ENCODE data around the gene RNU1-1.
"Not testable (repeated sequence)": the region's sequence is repeated elsewhere in the genome, so short reads cannot be mapped to it uniquely, and the experiment has no call there.

RNU1-1 gene

GRCh38 chr1:16514107-16515055 lies at the start of gene RNU1-1:
Gene RNU1-1, minus strand, starts transcription at chr1:16514285.
- peak; percentile 85 to 87 for DNase-seq
- not testable (repeated sequence) for H3K4me1 Mint-ChIP-seq, H3K27ac Mint-ChIP-seq, H3K4me3 Mint-ChIP-seq, H3K9me3 Mint-ChIP-seq
- peak; percentile 73 for ATAC-seq
- H3K27me3 Mint-ChIP-seq, result peaks cover 28% of the 10 kb centered on the region

GRCh38 chr1:16561035-16561434 lies 47.0 kb upstream of the RNU1-1 start:
- H3K27ac Mint-ChIP-seq, H3K4me3 Mint-ChIP-seq, H3K27me3 Mint-ChIP-seq, ATAC-seq, DNase-seq, H3K4me1 Mint-ChIP-seq, H3K9me3 Mint-ChIP-seq: not testable (repeated sequence)

GRCh38 chr1:16560498-16560897 lies 46.4 kb upstream of the RNU1-1 start:
- not testable (repeated sequence) for H3K4me1 Mint-ChIP-seq, ATAC-seq, H3K4me3 Mint-ChIP-seq

GRCh38 chr1:16559688-16560087 lies 45.6 kb upstream of the RNU1-1 start:
- not testable (repeated sequence) for H3K9me3 Mint-ChIP-seq, H3K4me1 Mint-ChIP-seq

More at GRCh38 chr1:16560498-16560897, 46.4 kb upstream of the RNU1-1 start:
- H3K27ac Mint-ChIP-seq, H3K27me3 Mint-ChIP-seq, H3K9me3 Mint-ChIP-seq, DNase-seq: not testable (repeated sequence)

GRCh38 chr1:16557034-16557433 lies 42.9 kb upstream of the RNU1-1 start:
- DNase-seq, H3K27ac Mint-ChIP-seq, H3K27me3 Mint-ChIP-seq, H3K4me1 Mint-ChIP-seq, H3K9me3 Mint-ChIP-seq, H3K4me3 Mint-ChIP-seq, ATAC-seq: not testable (repeated sequence)

More at GRCh38 chr1:16559688-16560087, 45.6 kb upstream of the RNU1-1 start:
- not testable (repeated sequence) for H3K27me3 Mint-ChIP-seq, ATAC-seq, H3K4me3 Mint-ChIP-seq, DNase-seq, H3K27ac Mint-ChIP-seq

GRCh38 chr1:16553244-16553643 lies 39.2 kb upstream of the RNU1-1 start:
- not testable (repeated sequence) for H3K9me3 Mint-ChIP-seq, H3K27me3 Mint-ChIP-seq, H3K4me3 Mint-ChIP-seq, H3K27ac Mint-ChIP-seq, DNase-seq, H3K4me1 Mint-ChIP-seq, ATAC-seq

- H3K27ac Mint-ChIP-seq, DNase-seq, H3K27me3 Mint-ChIP-seq, H3K4me1 Mint-ChIP-seq, ATAC-seq, H3K9me3 Mint-ChIP-seq, H3K4me3 Mint-ChIP-seq: not testable (repeated sequence)
Measured at GRCh38 chr1:16550212-16550918, 36.3 kb upstream of the RNU1-1 start.

- not testable (repeated sequence) for H3K27me3 Mint-ChIP-seq, H3K4me3 Mint-ChIP-seq, H3K27ac Mint-ChIP-seq, DNase-seq, H3K9me3 Mint-ChIP-seq, ATAC-seq, H3K4me1 Mint-ChIP-seq
Measured at GRCh38 chr1:16549545-16549944, 35.5 kb upstream of the RNU1-1 start.

- H3K9me3 Mint-ChIP-seq, DNase-seq, ATAC-seq, H3K4me3 Mint-ChIP-seq, H3K4me1 Mint-ChIP-seq, H3K27me3 Mint-ChIP-seq, H3K27ac Mint-ChIP-seq: not testable (repeated sequence)
Measured at GRCh38 chr1:16547502-16548241, 33.6 kb upstream of the RNU1-1 start.

GRCh38 chr1:16545682-16546095 lies 31.6 kb upstream of the RNU1-1 start:
- H3K9me3 Mint-ChIP-seq, H3K27me3 Mint-ChIP-seq, H3K4me1 Mint-ChIP-seq, H3K4me3 Mint-ChIP-seq, DNase-seq: not testable (repeated sequence)
- ATAC-seq, result peak; percentile 64
- H3K27ac Mint-ChIP-seq, result peak overlapping the region in 1 of 2 donors; percentile 93

GRCh38 chr1:16540421-16540893 lies 26.4 kb upstream of the RNU1-1 start:
- H3K27me3 Mint-ChIP-seq, result peaks cover 11% of the 10 kb centered on the region
- not testable (repeated sequence) for H3K9me3 Mint-ChIP-seq, ATAC-seq, H3K4me1 Mint-ChIP-seq, DNase-seq, H3K27ac Mint-ChIP-seq, H3K4me3 Mint-ChIP-seq

GRCh38 chr1:16537528-16537927 lies 23.4 kb upstream of the RNU1-1 start:
- H3K27me3 Mint-ChIP-seq, result peaks cover 39% of the 10 kb centered on the region
- ATAC-seq, result not testable (repeated sequence)

GRCh38 chr1:16536796-16537195 lies 22.7 kb upstream of the RNU1-1 start:
- DNase-seq, H3K27ac Mint-ChIP-seq, H3K4me3 Mint-ChIP-seq, ATAC-seq, H3K9me3 Mint-ChIP-seq: not testable (repeated sequence)
- Mint-ChIP-seq H3K4me1 (peaks cover 24% of the 10 kb centered on the region), H3K27me3 (peaks cover 46% of the 10 kb centered on the region)

More at GRCh38 chr1:16537528-16537927, 23.4 kb upstream of the RNU1-1 start:
- H3K27ac Mint-ChIP-seq, DNase-seq, H3K4me3 Mint-ChIP-seq, H3K9me3 Mint-ChIP-seq: not testable (repeated sequence)
- peaks cover 23% of the 10 kb centered on the region for H3K4me1 Mint-ChIP-seq

GRCh38 chr1:16535898-16536297 lies 21.8 kb upstream of the RNU1-1 start:
- Mint-ChIP-seq H3K4me1 (peaks cover 24% of the 10 kb centered on the region), H3K27me3 (peaks cover 53% of the 10 kb centered on the region), H3K27ac (peak overlapping the region in 1 of 2 donors; percentile 76)
- H3K4me3 Mint-ChIP-seq, ATAC-seq, H3K9me3 Mint-ChIP-seq, DNase-seq: not testable (repeated sequence)

GRCh38 chr1:16535487-16535886 lies 21.4 kb upstream of the RNU1-1 start:
- not testable (repeated sequence) for H3K9me3 Mint-ChIP-seq, ATAC-seq, DNase-seq
- Mint-ChIP-seq H3K27ac (peak overlapping the region in 1 of 2 donors; percentile 98), H3K27me3 (peaks cover 53% of the 10 kb centered on the region), H3K4me1 (peaks cover 24% of the 10 kb centered on the region), H3K4me3 (peak overlapping the region; percentile 78 to 90)
